Liver (tissue), 9 donors: Measurements from ENCODE around the gene PRXL2A. TPM values are rescaled to one million over a fixed set of nuclear protein-coding genes. Genes with fewer than 3 reads are reported as not detected.

Source experiments
- DNase-seq: peaks from one replicate; pipeline ENCODE4 v3.0.0-alpha.2; 2017; ENCODE audit warnings: low spot score
- H3K27ac ChIP-seq, 2 donors: one replicate each; pipeline ENCODE4 v1.7.0; 2013; ENCODE audit warnings: inconsistent platforms in 2 of 2, low read length in 2 of 2, control low read depth in 1 of 2, low read depth in 1 of 2, mild to moderate bottlenecking in 1 of 2
- H3K27me3 ChIP-seq, 4 donors: one replicate each; pipeline versions ENCODE4 v1.6.1 to v1.7.0; 2013; ENCODE audit warnings: low read length in 3 of 4, inconsistent platforms in 1 of 4, mild to moderate bottlenecking in 1 of 4, moderate library complexity in 1 of 4; ENCODE audit not compliant: control insufficient read depth in 4 of 4, insufficient read depth in 4 of 4
- H3K36me3 ChIP-seq, 4 donors: one replicate each; pipeline versions ENCODE4 v1.6.1 to v1.7.0; 2013; ENCODE audit warnings: low read length in 3 of 4, mild to moderate bottlenecking in 3 of 4, low read depth in 1 of 4, moderate library complexity in 1 of 4; ENCODE audit not compliant: control insufficient read depth in 4 of 4, insufficient read depth in 3 of 4
- H3K4me1 ChIP-seq, 4 donors: one replicate each; pipeline versions ENCODE4 v1.6.1 to v1.7.0; 2013; ENCODE audit warnings: low read length in 3 of 4, mild to moderate bottlenecking in 3 of 4, moderate library complexity in 1 of 4; ENCODE audit not compliant: control insufficient read depth in 4 of 4, insufficient read depth in 4 of 4
- H3K4me3 ChIP-seq, 3 donors: one replicate each; pipeline versions ENCODE4 v1.6.1 to v1.7.0; 2013; ENCODE audit warnings: low read length in 3 of 3, control low read depth in 1 of 3, low read depth in 1 of 3, mild to moderate bottlenecking in 1 of 3
- H3K9ac ChIP-seq, 2 donors: one replicate each; pipeline ENCODE4 v1.7.0; 2013; ENCODE audit warnings: low read length in 2 of 2, mild to moderate bottlenecking in 2 of 2, moderate library complexity in 2 of 2, control low read depth in 1 of 2, low read depth in 1 of 2
- H3K9me3 ChIP-seq, 4 donors: one replicate each; pipeline versions ENCODE4 v1.6.1 to v1.7.0; 2013; ENCODE audit warnings: low read length in 3 of 4; ENCODE audit not compliant: control insufficient read depth in 4 of 4
- EGR1 ChIP-seq, 2 donors: IDR thresholded peaks; 2 replicates each; pipeline ENCODE4 v1.6.1; 2016 to 2018; ENCODE audit warnings: antibody characterized with exemption in 2 of 2, low read depth in 2 of 2
- FOXA1 ChIP-seq: IDR thresholded peaks from 2 replicates; pipeline ENCODE4 v1.6.1; 2016; ENCODE audit warnings: antibody characterized with exemption
- FOXA2 ChIP-seq: IDR thresholded peaks from 2 replicates; pipeline ENCODE4 v1.6.1; 2016; ENCODE audit warnings: antibody characterized with exemption
- GABPA ChIP-seq, 2 donors: IDR thresholded peaks in 1 of 2; conservative IDR thresholded peaks in 1 of 2; 2 replicates each; pipeline ENCODE4 v1.6.1; 2016; ENCODE audit warnings: antibody characterized with exemption in 2 of 2, mild to moderate bottlenecking in 1 of 2, moderate library complexity in 1 of 2
- HNF4A ChIP-seq, 2 donors: conservative IDR thresholded peaks; 2 replicates each; pipeline ENCODE4 v1.6.1; 2016; ENCODE audit warnings: antibody characterized with exemption in 2 of 2, mild to moderate bottlenecking in 2 of 2
- HNF4G ChIP-seq: IDR thresholded peaks from 2 replicates; pipeline ENCODE4 v1.6.1; 2016; ENCODE audit warnings: antibody characterized with exemption
- JUND ChIP-seq, 2 donors: IDR thresholded peaks; 2 replicates each; pipeline ENCODE4 v1.6.1; 2016; ENCODE audit warnings: antibody characterized with exemption in 2 of 2
- NR2F2 ChIP-seq: IDR thresholded peaks from 2 replicates; pipeline ENCODE4 v1.6.1; 2016; ENCODE audit warnings: antibody characterized with exemption
- RAD21 ChIP-seq, 2 donors: IDR thresholded peaks; 2 replicates each; pipeline ENCODE4 v1.6.1; 2016; ENCODE audit warnings: antibody characterized with exemption in 2 of 2, mild to moderate bottlenecking in 2 of 2
- RXRA ChIP-seq, 2 donors: IDR thresholded peaks; 2 replicates each; pipeline ENCODE4 v1.6.1; 2017 to 2018; ENCODE audit warnings: antibody characterized with exemption in 2 of 2, mild to moderate bottlenecking in 1 of 2
- SP1 ChIP-seq: IDR thresholded peaks from 2 replicates; pipeline ENCODE4 v1.6.1; 2018; ENCODE audit warnings: antibody characterized with exemption, mild to moderate bottlenecking
- YY1 ChIP-seq: IDR thresholded peaks from 2 replicates; pipeline ENCODE4 v1.6.1; 2016; ENCODE audit warnings: antibody characterized with exemption, mild to moderate bottlenecking
- WGBS: extraction: QIAGEN DNeasy Blood & Tissue Kit; methylation state at CpG from one replicate; pipeline ENCODE4 v1.1.7; 2013; 5-methylcytosine and 5-hydroxymethylcytosine counted together
- polyA plus RNA-seq, 2 donors: library from polyadenylated mRNA; stranded (reverse) in 1 of 2; unstranded in 1 of 2; fragments of 200-250 nt in 1 of 2; fragments of >200 nt in 1 of 2; fragmentation: Nextera tagmentation in 1 of 2; extraction: Ambion mirVana in 1 of 2; gene quantifications; one replicate each; pipeline versions ENCODE4 v1.2.1 to v1.2.3, GENCODE V29; 2013 to 2015
- total RNA-seq, 2 donors: library from RNA; depleted of rRNA; stranded (reverse); fragments of >200 nt; gene quantifications; one replicate each; pipeline ENCODE4 v1.2.3, GENCODE V29; 2014
- TF ChIP-seq, protein P1 (sequence below): fragments of 150-350 bp; IDR thresholded peaks from 2 replicates; pipeline ENCODE4 v1.5.1; 2017; ENCODE audit warnings: improper control_type of control experiment, low read depth, low read length; ENCODE audit not compliant: missing input control
- TF ChIP-seq, protein P2 (sequence below): IDR thresholded peaks from 2 replicates; pipeline ENCODE4 v1.6.1; 2016; ENCODE audit warnings: antibody characterized with exemption
- TF ChIP-seq, protein P3 (sequence below): IDR thresholded peaks from 2 replicates; pipeline ENCODE4 v1.6.1; 2016; ENCODE audit warnings: antibody characterized with exemption, mild to moderate bottlenecking
- TF ChIP-seq, protein P4 (sequence below): IDR thresholded peaks from 2 replicates; pipeline ENCODE4 v1.6.1; 2016; ENCODE audit warnings: antibody characterized with exemption
- TF ChIP-seq, protein P5 (sequence below): IDR thresholded peaks from 2 replicates; pipeline ENCODE4 v1.6.1; 2016; ENCODE audit warnings: antibody characterized with exemption
- donor health status: healthy.
- donor health status: healthy.
- donor health status: healthy.
- donor health status: healthy.
- donor health status: healthy.

PRXL2A gene
- total and polyA plus RNA-seq, 4 donors = 48.5 to 87.4 (median 54.1) TPM

DNA sequence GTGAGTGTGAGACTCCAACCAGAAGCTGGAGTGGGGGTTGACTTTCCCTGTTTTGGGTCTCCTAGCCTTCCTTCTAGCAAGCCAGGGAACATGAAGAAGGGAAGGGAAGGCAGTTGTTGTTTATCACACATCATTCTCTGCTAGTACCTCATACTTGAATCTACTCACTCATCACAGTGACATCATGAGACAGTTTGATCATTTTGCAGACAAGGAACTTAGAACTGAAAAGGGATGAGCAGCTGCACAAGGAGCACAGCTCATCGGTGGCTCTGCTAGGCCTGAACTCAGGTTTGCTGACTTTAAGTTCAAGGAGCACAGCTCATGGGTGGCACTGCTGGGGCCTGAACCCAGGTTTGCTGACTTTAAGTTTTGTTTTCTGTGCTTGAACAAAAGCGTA is 19.2 kb downstream of the PRXL2A start (continued):
- TF ChIP-seq, protein P1, sequence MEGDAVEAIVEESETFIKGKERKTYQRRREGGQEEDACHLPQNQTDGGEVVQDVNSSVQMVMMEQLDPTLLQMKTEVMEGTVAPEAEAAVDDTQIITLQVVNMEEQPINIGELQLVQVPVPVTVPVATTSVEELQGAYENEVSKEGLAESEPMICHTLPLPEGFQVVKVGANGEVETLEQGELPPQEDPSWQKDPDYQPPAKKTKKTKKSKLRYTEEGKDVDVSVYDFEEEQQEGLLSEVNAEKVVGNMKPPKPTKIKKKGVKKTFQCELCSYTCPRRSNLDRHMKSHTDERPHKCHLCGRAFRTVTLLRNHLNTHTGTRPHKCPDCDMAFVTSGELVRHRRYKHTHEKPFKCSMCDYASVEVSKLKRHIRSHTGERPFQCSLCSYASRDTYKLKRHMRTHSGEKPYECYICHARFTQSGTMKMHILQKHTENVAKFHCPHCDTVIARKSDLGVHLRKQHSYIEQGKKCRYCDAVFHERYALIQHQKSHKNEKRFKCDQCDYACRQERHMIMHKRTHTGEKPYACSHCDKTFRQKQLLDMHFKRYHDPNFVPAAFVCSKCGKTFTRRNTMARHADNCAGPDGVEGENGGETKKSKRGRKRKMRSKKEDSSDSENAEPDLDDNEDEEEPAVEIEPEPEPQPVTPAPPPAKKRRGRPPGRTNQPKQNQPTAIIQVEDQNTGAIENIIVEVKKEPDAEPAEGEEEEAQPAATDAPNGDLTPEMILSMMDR = no peak
- TF ChIP-seq RAD21 (IDR thresholded peaks at IDR 0.05) = no peak
- TF ChIP-seq, protein P2, sequence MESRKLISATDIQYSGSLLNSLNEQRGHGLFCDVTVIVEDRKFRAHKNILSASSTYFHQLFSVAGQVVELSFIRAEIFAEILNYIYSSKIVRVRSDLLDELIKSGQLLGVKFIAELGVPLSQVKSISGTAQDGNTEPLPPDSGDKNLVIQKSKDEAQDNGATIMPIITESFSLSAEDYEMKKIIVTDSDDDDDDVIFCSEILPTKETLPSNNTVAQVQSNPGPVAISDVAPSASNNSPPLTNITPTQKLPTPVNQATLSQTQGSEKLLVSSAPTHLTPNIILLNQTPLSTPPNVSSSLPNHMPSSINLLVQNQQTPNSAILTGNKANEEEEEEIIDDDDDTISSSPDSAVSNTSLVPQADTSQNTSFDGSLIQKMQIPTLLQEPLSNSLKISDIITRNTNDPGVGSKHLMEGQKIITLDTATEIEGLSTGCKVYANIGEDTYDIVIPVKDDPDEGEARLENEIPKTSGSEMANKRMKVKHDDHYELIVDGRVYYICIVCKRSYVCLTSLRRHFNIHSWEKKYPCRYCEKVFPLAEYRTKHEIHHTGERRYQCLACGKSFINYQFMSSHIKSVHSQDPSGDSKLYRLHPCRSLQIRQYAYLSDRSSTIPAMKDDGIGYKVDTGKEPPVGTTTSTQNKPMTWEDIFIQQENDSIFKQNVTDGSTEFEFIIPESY = no peak
- TF ChIP-seq SP1 = no peak

DNA sequence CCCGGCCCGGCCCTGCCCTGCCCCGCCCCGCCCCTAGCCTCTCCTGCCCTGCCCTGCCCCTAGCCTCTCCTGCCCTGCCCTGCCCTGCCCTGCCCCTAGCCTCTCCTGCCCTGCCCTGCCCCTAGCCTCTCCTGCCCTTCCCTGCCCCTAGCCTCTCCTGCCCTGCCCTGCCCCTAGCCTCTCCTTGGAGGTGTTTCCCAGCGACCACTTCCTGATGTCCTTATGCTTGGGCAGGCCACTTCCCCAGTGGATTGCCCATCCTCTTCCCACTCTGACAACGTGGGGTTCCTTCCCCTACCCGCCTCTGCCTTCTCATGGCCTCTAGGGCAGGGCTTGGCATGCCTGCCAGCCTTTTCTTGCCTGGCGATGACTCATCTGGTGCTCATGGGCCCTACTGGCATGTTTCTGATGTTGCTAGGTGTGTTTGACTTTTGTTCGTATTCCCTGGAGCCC is 21.2 kb downstream of the PRXL2A start:
- no peak overlapping the region for H3K27ac ChIP-seq
- H3K27me3 ChIP-seq = no peaks in the 10 kb centered on the region
- no peak overlapping the region for H3K9ac ChIP-seq
- 89% methylated on average over 9 of the region's 9 CpGs for WGBS
- peaks cover 5 to 47% (median 30%) of the 10 kb centered on the region in 4 donors for H3K36me3 ChIP-seq
- TF ChIP-seq GABPA (IDR thresholded peaks at IDR 0.05 in 1 of 2, conservative IDR thresholded peaks at IDR 0.05 in 1 of 2) (no peak), NR2F2 (no peak), FOXA2 (no peak), EGR1 (IDR thresholded peaks at IDR 0.05; ENCODE audit: low read depth in 2 of 2) (no peak), HNF4G (no peak), HNF4A (conservative IDR thresholded peaks at IDR 0.05) (no peak), FOXA1 (no peak), YY1 (no peak), RXRA (IDR thresholded peaks at IDR 0.05) (no peak), JUND (IDR thresholded peaks at IDR 0.05) (no peak), RAD21 (IDR thresholded peaks at IDR 0.05) (no peak), SP1 (no peak)
- TF ChIP-seq, protein P1 = no peak
- TF ChIP-seq, protein P3, sequence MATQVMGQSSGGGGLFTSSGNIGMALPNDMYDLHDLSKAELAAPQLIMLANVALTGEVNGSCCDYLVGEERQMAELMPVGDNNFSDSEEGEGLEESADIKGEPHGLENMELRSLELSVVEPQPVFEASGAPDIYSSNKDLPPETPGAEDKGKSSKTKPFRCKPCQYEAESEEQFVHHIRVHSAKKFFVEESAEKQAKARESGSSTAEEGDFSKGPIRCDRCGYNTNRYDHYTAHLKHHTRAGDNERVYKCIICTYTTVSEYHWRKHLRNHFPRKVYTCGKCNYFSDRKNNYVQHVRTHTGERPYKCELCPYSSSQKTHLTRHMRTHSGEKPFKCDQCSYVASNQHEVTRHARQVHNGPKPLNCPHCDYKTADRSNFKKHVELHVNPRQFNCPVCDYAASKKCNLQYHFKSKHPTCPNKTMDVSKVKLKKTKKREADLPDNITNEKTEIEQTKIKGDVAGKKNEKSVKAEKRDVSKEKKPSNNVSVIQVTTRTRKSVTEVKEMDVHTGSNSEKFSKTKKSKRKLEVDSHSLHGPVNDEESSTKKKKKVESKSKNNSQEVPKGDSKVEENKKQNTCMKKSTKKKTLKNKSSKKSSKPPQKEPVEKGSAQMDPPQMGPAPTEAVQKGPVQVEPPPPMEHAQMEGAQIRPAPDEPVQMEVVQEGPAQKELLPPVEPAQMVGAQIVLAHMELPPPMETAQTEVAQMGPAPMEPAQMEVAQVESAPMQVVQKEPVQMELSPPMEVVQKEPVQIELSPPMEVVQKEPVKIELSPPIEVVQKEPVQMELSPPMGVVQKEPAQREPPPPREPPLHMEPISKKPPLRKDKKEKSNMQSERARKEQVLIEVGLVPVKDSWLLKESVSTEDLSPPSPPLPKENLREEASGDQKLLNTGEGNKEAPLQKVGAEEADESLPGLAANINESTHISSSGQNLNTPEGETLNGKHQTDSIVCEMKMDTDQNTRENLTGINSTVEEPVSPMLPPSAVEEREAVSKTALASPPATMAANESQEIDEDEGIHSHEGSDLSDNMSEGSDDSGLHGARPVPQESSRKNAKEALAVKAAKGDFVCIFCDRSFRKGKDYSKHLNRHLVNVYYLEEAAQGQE = no peak
- TF ChIP-seq, protein P4, sequence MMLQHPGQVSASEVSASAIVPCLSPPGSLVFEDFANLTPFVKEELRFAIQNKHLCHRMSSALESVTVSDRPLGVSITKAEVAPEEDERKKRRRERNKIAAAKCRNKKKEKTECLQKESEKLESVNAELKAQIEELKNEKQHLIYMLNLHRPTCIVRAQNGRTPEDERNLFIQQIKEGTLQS = no peak
- TF ChIP-seq, protein P5, sequence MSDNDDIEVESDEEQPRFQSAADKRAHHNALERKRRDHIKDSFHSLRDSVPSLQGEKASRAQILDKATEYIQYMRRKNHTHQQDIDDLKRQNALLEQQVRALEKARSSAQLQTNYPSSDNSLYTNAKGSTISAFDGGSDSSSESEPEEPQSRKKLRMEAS = no peak
- H3K4me3 ChIP-seq = no peak overlapping the region
- no peaks in the 10 kb centered on the region for H3K4me1 ChIP-seq
- DNase-seq = no peak
- no peaks in the 10 kb centered on the region for H3K9me3 ChIP-seq
